AG04449 (cell line): Measurements from ENCODE around the gene C6orf15.

Experiments
- CTCF ChIA-PET: fragments of 350-600 bp; formaldehyde crosslinking; extraction: SDS; loops from one replicate; lab custom pipeline; 2021; ENCODE audit warnings: antibody characterized with exemption; lab: Yijun Ruan, JAX
- POLR2A ChIA-PET: fragments of 400-600, 350-600 bp; formaldehyde crosslinking; extraction: SDS; loops from one replicate; lab custom pipeline; 2020; ENCODE audit warnings: antibody characterized with exemption, inconsistent platforms; lab: Yijun Ruan, JAX
- DNase-seq: peaks from one replicate; pipeline ENCODE4 v3.0.0-alpha.2; 2010; ENCODE audit warnings: low read depth, low spot score
- H3K4me3 ChIP-seq: 2 replicates; pipeline ENCODE4 v1.5.1; 2011; ENCODE audit warnings: low read depth, mild to moderate bottlenecking, control low read depth, low read length
- CTCF ChIP-seq: IDR thresholded peaks from one replicate; pipeline ENCODE4 v1.5.1; 2011; ENCODE audit warnings: mild to moderate bottlenecking, moderate library complexity, low read length, control low read depth, inconsistent platforms; ENCODE audit not compliant: insufficient read depth; ENCODE audit errors: missing control alignments

Gene C6orf15

GRCh38 chr6:31144296-31144969 is 32.1 kb upstream of the C6orf15 start:
- TF ChIP-seq CTCF = no peak
- H3K4me3 ChIP-seq = no peak overlapping the region
- ChIA-PET CTCF (interaction anchor here (1.3 to 26.1 kb wide), 5 partner anchors 8 to 223 kb away, joined by 5 to 505 read pairs (median 17); no protein-coding TSS in a partner anchor), POLR2A (interaction anchor here (1.8 kb wide), 1 partner anchor 14 kb away, joined by 8 read pairs; the partner anchor contains the start of genes CCHCR1 and TCF19)
- no peak for DNase-seq

- CTCF ChIA-PET = interaction anchor here (1.4 to 26.1 kb wide), 6 partner anchors 10 to 227 kb away, joined by 3 to 505 read pairs (median 13); partner anchors contain the start of genes CCHCR1 and TCF19
- no peak for DNase-seq
- no peak overlapping the region for H3K4me3 ChIP-seq
- POLR2A ChIA-PET = no interaction called here
- no peak for TF ChIP-seq CTCF
Observed at GRCh38 chr6:31143148-31143547, 30.8 kb upstream of the C6orf15 start.

GRCh38 chr6:31142361-31142761 is 30.0 kb upstream of the C6orf15 start:
- no peak for TF ChIP-seq CTCF
- CTCF ChIA-PET = interaction anchor here (1.3 to 26.1 kb wide), 6 partner anchors 13 to 227 kb away, joined by 3 to 505 read pairs (median 6); partner anchors contain the start of genes CCHCR1 and TCF19
- POLR2A ChIA-PET = interaction anchor here (1.5 kb wide), 1 partner anchor 16 kb away, joined by 5 read pairs; the partner anchor contains the start of gene TCF19
- DNase-seq = no peak
- H3K4me3 ChIP-seq = no peak overlapping the region

GRCh38 chr6:31140643-31141042 is 28.3 kb upstream of the C6orf15 start:
- H3K4me3 ChIP-seq = no peak overlapping the region
- no peak for TF ChIP-seq CTCF
- ChIA-PET CTCF (interaction anchor here (1.3 to 26.1 kb wide), 5 partner anchors 11 to 52 kb away, joined by 4 to 505 read pairs (median 16); partner anchors contain the start of genes CCHCR1 and TCF19), POLR2A (interaction anchor here (0.6 kb wide), 1 partner anchor 65 kb away, joined by 3 read pairs; no protein-coding TSS in a partner anchor)
- no peak for DNase-seq

- ChIA-PET POLR2A (interaction anchor here (0.8 kb wide), 1 partner anchor 11 kb away, joined by 4 read pairs; no protein-coding TSS in a partner anchor), CTCF (interaction anchor here (0.8 to 26.1 kb wide), 9 partner anchors 10 to 231 kb away, joined by 3 to 505 read pairs (median 6); partner anchors contain the start of genes CCHCR1 and TCF19)
- no peak overlapping the region for H3K4me3 ChIP-seq
- DNase-seq = no peak
- TF ChIP-seq CTCF = no peak
Observed at GRCh38 chr6:31139599-31139998, 27.2 kb upstream of the C6orf15 start.

- POLR2A ChIA-PET = interaction anchor here (0.8 kb wide), 1 partner anchor 12 kb away, joined by 4 read pairs; no protein-coding TSS in a partner anchor
Observed at GRCh38 chr6:31138982-31139381, 26.6 kb upstream of the C6orf15 start, which contains the start of gene PSORS1C2. PSORS1C2 (minus strand) TSS chr6:31139066; CDS start chr6:31139026, 40 bp downstream.

More at GRCh38 chr6:31138982-31139381, 26.6 kb upstream of the C6orf15 start, which contains the start of gene PSORS1C2:
- no peak within 1 kb of the TSS for H3K4me3 ChIP-seq
- CTCF ChIA-PET = interaction anchor here (0.8 to 26.1 kb wide), 9 partner anchors 10 to 232 kb away, joined by 3 to 505 read pairs (median 6); partner anchors contain the start of genes CCHCR1 and TCF19
- TF ChIP-seq CTCF = no peak
- DNase-seq = no peak
